Frontal cortex (tissue), 4 donors: ENCODE results near the gene PUS3. TPM values are rescaled to one million over a fixed set of nuclear protein-coding genes. Genes with fewer than 3 reads are reported as not detected.
A peak's percentile ranks its signal among the peaks of the same experiment; 100 is the strongest.
"Not testable (repeated sequence)": the region's sequence is repeated elsewhere in the genome, so short reads cannot be mapped to it uniquely, and the experiment has no call there.

Source experiments
- DNase-seq, 2 donors: peaks; one replicate each; pipeline ENCODE4 v3.0.0; 2012; ENCODE audit warnings: low spot score in 2 of 2
- FAIRE-seq: peaks from 2 replicates; lab custom pipeline; 2012; peaks lifted over from hg19 to GRCh38; lab: Jason Lieb, UNC
- total RNA-seq: library from RNA; depleted of rRNA; stranded (reverse); fragments of >200 nt; gene quantifications from one replicate; pipeline ENCODE4 v1.2.3, GENCODE V29; 2014
- donor health status: control.
- donor health status: control.
- donor health status: control.

Gene PUS3
- total RNA-seq, 1 donor from 2014 or later, result 14.3 TPM

DNA sequence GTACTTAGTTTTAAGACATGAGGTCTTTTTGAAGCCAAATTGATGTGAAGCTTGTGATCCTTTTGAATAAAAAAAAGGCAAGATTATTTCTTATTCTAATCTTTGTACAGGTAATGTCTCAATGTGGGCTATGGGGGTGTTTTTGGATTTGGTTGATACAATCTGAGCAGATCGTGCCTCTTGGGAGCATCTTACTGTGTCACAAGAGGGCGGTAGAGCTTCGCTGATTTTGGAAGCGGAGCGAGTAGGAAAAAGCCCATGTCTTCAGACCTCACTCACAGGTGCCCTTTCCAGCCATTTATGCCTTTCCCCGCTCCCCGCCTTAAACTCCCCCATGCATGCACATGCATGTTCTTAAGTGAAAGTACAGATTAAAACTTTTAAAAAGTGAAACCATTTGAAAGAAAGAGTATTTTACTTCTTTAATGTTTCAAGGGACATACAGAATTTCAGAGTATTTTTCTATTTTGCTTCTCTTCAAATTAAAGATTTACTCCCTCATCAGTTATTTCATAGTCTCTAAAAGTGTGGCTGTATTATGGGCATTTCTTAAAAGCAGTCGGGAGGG, 20.1 kb upstream of the PUS3 start:
- no peak for FAIRE-seq

DNA sequence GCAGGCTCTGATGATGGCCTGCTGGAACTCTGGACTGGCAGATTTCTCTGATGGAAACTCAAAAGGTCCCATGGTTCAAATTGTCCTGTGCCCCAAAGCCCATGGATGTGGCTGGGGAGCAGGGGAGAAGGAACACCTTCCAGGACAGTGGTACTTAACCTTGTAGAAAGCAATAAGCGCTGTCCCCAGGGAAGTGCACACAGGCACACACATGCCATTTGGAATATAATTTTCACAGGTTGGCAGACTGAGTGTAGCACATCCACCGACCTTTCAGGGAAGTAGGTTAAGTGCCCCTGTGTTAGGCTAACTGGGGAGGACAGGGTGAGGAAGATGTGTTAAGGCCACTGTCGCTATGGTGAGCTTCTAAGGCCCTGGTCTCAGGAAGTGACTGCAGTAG, 19.1 kb upstream of the PUS3 start:
- FAIRE-seq (no peak), DNase-seq (no peak)

More for the DNA sequence above, 20.1 kb upstream of the PUS3 start:
- DNase-seq, result peak; percentile 37 to 70

DNA sequence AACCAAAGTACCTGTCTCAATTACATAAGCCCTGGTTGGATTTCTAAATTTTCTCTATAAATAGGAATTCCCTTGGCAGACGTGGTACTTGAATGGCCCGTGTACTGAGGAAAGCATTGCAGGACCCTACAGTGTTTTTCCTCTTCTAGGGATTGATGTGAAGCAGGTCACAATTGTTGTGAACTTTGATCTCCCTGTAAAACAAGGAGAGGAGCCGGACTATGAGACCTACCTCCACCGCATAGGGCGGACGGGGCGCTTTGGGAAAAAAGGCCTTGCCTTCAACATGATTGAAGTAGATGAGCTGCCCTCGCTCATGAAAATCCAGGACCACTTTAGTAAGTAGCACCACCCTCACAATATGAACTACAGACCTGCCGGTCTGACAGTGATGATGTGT, 18.0 kb upstream of the PUS3 start:
- DNase-seq, result no peak

DNA sequence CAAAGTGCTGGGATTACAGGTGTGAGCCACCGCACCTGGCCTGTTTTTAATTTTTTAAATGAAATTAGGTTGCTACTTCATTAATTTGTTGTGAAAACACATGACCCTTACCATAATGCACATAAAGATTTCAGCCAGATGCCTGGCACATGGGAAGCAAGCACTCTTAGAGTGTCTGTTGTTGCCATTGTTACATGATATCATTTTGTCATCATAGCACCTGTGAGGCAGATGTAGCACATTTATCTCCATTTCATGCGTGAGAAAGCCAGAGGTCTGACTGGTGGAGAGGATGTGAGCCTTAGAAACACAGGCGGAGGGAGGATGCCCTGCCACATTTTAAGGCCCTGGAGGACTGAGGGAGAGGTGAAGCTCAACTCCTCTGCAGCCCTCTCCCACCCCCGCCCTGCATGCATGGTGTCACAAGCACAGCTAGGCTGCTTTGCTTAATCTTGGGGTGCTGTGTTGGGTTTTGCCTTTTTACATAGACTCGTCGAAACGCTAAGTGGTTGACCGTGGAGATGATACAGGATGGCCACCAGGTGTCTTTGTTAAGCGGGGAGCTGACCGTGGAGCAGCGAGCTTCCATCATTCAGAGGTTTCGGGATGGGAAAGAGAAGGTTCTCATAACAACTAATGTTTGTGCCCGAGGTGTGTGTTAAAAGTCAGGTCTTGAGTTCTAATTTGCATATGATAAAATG, 15.3 kb upstream of the PUS3 start:
- FAIRE-seq, result no peak
- no peak for DNase-seq

More for the DNA sequence above, 18.0 kb upstream of the PUS3 start:
- no peak for FAIRE-seq

DNA sequence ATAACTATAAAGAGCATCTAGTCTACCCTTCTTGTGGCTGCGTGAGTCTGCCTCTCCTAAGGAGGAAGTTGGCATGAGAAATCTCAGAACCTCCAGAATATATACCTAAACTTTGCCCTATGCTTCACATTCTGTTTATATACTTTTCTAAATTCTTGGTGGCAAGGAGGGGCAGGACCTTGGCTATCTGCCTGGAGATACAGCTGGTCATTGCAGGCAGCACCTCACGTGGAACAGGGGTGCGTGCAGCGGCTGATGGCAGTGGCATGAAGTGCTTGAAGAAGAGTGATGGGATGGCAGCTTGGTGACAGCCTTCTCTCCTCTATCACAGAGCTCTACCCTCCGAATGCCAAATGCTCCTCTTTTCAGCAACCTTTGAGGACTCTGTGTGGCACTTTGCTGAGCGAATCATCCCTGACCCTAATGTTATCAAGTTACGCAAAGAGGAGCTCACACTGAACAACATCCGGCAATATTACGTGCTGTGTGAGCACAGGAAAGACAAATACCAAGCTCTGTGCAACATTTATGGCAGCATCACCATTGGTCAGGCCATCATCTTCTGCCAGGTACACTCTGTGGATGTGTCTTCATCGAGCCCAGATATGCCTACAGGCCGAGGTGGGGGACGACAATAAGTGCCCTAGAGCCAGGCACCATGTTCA, 13.8 kb upstream of the PUS3 start:
- FAIRE-seq, result no peak
- no peak for DNase-seq

DNA sequence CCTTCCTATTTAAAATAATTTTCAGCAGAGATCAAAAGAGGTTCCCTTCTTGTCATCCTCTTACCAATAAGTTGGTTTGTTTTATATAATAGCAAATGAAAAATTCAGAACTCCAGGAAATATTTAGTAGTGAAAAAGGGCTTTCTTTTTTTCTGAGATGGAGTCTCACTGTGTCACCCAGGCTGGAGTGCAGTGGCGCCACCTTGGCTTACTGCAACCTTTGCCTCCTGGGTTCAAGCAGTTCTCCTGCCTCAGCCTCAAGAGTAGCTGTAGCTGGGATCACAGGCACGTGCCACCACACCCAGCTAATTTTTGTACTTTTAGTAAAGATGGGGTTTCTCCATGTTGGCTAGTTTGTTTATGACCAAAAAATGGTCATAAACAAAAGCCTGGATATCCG, 11.6 kb upstream of the PUS3 start:
- DNase-seq, FAIRE-seq: not testable (repeated sequence)

DNA sequence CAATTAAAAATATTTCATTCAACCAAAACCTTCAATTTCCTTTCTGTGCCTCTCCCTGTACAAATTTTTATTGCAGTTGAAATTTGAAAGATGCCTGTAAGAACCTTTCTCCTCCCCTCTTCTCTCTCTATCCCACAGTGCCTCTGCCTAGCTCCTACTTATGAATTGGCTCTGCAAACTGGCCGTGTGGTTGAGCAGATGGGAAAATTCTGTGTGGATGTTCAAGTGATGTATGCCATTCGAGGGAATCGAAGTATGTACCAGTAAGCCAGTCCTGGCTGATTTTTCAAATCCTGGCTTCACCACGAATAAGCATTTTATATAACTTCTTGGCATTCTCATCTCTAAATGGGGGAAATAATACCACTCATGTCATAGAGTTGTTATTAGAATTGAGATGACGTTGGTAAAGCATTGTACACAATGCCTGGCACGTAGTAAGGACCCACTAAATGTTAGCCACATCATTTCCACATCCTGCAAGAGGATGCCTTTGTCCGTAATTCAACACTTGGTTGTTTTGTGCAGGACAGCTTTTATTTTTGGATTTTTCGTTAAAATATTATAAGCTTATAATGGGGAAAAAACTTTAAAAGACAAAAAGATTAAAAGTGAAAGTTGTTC, 7.3 kb upstream of the PUS3 start:
- FAIRE-seq (no peak), DNase-seq (no peak)

DNA sequence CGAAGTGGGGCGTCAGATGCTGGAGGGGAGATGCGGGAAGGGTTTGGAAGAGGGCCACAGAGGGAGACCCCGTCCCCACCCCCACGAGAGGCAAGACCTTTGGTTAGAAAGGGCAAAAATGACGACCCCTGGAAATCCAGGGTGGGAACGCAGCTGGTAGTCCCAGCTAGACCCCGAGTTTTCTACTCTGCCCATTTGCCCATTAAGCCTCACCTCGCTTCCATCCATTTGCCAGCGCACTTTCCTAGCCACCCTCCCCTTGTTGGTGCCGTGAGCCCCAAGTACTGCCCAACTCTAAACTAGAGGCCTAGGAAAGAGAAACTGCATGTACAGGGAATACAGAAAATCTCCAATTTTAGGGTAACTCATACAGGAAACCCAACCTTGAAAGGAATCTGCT, 1.7 kb upstream of the PUS3 start:
- FAIRE-seq (no peak), DNase-seq (no peak)

DNA sequence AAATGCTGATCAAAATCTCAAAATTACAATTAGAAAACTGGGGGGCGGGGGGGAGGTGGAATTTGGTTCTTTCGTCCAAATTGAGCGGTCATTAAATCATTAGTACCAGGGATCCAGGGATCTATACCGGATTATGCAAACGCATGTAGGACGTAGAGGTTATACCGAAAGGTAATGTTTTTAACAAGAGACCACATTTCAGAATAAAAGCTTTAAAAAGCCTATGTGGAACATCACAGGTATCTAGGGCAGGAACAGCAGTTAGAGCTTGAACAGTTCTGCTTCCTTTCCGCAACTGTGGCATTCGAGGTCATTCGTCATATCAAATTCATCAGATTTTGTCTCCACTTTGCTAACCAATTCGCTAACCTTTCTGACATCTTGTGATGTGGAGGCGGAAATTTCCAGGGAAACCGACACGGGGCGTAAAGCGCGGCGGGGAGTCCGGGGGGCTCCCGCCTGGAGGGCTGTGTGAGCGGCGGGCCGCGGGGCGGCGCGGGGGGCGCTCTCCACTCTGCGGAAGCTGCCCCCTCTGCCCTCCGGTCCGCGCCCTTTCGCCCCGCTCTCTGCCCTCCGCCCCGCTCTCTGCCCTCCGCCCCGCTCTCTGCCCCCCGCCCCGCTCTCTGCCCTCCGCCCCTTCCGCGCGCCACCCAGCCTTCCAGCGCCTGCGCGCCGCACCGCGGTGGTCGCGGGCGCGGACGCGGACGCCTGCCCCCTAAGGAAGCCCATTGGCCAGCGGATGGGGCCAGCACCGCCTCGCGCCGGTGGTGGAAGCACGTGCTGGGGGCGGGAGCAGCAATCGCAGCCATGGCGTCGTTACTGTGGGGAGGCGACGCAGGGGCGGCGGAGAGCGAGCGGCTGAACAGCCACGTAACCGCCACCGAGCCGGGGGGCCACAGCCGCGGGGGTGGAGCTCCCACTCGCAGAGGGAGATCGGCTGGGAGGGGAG, 979 bp upstream of the PUS3 start, which contains the start of gene DDX25:
DDX25 (plus strand) TSS at position 798 of the 949 bp plus-strand sequence; CDS start at position 808, 10 bp downstream.
- FAIRE-seq, result no peak

DNA sequence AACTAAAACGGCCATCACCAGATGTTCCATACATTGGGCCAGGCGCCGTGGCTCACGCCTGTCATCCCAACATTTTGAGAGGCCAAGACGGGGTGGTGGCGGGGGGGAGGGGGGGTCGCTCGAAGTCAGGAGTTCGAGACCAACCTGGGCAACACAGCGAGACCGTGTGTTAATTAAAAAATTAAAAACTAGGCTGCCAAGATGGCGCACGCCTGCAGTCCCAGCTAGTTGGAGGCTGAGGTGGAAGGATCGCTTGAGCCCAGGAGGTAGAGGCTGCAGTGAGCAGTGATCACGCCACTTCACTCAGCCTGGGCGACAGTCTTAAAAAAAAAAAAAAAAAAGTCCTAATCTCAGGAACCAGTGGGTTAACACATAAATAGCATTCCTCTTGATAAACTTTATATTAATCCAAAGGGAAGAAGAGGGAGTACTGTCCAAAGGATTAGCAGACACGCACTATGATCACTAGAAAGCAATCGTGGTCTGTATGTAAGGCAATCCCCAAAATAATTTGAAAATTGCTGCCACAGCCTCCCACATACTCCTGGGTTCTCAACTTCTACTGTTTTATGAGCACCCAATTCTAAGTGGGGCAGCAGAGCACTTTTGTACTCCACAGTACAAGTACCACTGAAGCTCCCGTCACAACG, 604 bp downstream of the PUS3 start:
- DNase-seq, result no peak
- FAIRE-seq, result no peak

More for the DNA sequence above, 979 bp upstream of the PUS3 start, which contains the start of gene DDX25:
- DNase-seq, result peak; percentile 61 to 62

DNA sequence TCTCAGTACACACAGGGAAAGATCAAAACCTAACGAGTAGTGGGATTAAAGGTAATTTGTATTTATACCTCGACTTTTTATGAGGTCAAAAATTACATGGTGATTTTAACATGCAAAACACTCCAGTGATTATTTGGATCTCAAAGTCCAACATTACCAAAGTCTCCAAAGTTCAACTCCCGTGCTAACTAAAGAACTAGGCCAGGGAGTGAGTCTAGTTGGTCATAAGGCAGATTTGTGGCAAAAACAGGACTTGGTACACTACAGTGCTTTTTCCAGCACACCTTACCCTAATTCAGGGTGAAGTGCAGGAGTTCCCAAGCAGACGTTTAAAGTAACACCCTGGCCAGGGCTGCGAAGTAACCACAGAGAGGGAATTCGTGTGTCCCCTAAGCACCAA, 1.1 kb downstream of the PUS3 start:
- no peak for FAIRE-seq
- no peak for DNase-seq

DNA sequence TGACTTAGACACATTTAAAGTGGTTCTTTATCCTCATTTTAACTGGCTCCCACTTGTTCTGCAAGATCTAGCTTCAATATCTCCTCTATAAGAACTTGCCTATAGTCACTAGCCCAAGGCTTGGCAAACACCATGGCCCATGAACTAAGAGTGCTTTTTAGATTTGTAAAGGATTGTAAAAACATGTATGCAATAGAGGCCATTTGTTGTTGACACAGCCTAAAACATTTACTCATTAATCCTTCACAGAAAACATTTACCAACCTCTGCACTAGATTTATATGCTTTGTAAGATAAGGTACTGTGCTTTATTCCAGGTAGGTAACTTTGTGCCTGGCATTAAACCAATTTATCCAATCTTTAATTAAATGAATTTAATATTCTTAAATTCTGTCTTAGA, 10.0 kb downstream of the PUS3 start:
- no peak for FAIRE-seq
- no peak for DNase-seq

DNA sequence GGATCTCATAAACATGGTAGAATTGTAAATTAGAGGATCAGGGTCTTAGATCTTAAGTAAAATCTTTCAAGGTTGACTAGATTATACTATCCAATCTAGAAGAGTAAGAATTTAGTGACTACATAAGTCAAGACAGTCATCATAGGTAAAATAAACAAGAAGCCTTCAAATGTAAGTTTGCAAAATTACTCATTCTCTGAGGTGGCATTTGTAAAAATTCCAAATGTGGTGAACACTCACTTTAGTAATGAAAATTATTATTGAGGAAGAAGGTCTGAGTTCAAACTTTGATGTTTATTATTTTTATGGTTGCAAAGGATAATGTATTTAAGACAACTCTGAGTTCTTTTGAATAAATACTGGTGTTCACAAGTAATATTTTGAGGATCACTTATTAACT, 10.9 kb downstream of the PUS3 start:
- DNase-seq, result no peak
- no peak for FAIRE-seq

DNA sequence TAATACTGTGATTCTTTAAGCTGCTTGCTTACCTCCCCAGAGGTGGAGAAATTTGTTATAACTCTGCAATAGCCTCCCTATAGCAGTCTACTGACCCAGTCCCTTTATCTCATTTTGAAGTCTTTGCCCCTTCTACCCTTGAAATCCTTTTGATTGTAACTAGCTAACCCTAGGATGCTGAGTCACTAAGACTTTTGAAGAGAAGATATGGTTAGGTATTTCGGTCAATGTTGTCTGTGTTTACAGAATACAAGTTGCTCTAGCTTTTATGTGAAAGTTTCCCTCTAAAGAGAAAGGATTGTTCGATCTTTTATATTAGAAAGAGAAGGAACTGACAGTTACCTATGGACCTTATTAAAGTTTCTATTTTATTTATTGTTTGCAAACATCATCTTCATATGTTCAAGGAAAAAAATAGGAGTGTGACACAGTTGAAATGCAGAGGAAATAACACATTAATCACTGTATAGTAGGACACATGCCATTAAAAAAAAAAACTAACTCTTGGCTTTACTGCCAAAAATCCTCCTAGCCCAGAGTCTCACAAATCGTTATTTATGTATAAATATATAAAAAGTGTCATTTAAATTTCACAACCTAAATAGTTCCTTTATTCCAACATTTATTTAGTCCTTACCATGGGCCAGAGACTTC, 12.4 kb downstream of the PUS3 start:
- no peak for DNase-seq
- FAIRE-seq, result no peak

DNA sequence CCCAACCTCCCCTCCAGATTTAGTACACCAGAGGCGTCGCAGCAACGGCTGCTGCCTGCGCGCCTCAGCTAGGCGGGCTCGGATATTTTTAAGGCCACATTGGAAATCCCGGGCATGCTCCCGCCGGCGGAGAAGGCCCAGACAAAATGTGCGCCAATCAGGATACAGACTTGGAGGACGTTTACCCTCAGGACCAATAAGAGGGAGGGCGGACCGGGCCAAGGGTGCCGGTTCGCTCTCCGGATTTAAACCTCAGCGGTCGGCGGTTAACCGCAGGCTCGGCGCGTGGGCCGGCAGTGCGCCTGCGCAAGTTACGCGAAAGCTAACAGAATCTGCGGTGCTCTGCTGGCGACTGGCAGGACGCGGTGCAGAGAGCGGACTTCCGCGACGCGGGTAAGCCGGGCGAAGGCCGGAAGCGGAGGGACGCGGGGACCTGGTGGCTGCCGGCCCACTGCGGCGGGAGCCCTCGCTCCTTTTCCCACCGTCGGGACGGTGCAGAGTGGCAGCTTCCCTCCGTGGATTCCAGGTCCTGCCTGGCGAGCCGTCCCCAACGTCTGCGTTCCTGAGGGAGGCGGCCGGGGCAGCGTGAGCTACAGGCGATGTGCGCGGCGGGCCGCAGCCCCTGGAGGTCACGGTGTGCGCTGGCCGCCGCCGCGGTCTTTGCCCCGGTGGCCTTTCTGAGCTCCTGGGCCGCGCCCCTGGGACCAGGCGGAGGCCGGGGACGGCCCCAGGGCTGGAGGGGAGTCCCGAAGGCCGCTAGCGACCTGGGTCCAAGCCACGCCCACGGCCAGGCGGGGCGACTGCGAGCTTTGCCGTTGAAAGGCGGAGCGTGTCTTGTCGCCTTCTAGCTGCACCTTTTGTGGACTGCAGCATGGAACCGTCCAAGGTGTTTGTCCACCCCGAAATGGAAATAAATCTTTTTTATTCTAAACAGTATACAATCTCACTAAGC, 15.4 kb downstream of the PUS3 start, which contains the start of gene HYLS1:
HYLS1 (plus strand) TSS at position 296 of the 952 bp plus-strand sequence. CDS start 11,701 bp downstream, outside the sequence.
- FAIRE-seq, result no peak
- DNase-seq, result peak; percentile 78 to 89

DNA sequence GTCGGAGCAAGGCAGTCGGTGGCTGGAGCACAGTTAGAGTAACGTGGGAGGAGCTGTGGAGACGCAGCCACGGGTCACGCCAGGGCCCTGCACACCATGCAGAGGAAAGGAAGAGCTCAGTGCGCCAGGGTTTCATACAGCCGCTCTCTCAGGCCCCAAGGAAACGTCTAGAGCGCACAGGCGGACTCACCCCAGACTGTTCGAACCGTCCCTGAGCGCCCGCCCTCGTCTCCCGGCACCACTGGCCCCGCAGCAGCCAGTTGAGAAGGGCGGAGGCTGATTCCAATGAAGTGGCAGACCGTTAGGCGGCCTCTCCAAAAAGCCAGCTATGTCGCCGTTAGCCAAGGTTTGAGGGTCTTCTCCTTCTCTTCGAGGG, 16.0 kb downstream of the PUS3 start:
- DNase-seq (peak in 1 of 2 donors; percentile 13), FAIRE-seq (no peak)

DNA sequence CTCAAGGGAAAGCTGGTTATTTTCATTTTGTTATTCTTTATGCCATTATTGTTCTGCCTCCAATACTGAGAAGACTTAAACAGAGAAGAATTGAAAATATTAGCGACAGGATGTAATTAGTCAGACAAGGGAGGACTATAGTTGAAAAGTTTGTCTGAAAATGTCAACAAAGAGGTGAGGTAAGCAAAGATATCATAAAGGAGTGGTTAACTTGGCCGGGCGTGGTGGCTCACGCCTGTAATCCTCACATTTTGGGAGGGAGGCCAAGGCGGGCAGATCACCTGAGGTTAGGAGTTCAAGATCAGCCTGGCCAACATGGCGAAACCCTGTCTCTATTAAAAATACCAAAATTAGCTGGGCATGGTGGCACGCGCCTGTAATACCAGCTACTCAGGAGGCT, 19.6 kb downstream of the PUS3 start:
- DNase-seq, result no peak

More for the DNA sequence above, 19.6 kb downstream of the PUS3 start:
- FAIRE-seq, result no peak
